ENCODE measurements around the gene ITGA1. TPM values are rescaled to one million over a fixed set of nuclear protein-coding genes. Genes with fewer than 3 reads are reported as not detected.
A peak's percentile ranks its signal among the peaks of the same experiment; 100 is the strongest.

ITGA1 gene
- total and polyA plus RNA-seq, 11 donors, result 5.5 to 52.0 (median 23.3) TPM

DNA sequence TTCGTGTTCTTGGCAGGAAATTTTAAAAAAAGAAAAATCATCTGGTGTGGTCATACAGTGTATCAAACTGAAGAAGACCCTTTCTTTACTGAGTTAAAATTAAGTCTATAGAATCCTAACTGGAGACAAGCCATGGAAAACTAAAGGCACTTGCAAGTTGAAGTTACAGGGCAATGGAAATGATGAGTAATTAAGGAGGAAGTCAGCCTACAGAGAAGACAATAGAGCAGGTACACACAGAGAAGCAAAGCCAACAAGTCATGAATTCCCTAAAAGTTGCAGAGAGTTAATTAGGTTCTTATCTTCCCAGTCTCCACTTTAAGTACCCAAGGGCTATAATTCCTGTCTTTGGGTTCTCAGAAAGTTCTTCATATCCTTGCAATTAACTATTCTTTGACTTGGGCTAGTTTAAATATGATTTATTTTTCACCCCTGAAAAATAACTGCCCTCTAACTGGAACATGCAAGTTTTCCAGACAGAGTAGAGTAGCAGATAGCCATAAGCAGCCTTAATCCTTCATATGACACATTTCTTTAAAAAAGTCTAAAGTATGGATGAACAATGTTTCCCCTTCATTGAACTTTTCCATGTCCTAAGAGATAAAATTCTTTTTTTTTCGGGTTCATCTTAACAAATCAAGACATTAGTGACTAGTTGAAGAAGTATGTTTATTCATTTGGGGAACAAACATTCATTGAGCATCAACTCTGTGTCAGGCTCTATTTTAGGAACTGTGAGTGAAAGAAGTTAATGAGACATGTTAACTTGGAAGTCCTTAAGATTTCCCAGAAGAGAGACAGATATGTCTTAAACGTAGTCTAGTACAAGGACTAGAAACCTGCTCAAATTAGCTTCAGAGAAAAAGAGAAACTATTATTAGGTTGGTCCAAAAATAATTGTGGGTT, 196.3 kb downstream of the ITGA1 start:
- H3K4me3 ChIP-seq, result no peak overlapping the region
- intact Hi-C loops (cut with DNase I), result loop anchor here in 1 of 10 donors (10.0 kb wide), 1 partner anchor 51 kb away; no protein-coding TSS in a partner anchor
- ATAC-seq (no peak), DNase-seq (no peak)
- no peaks in the 10 kb centered on the region for H3K36me3 ChIP-seq
- peaks cover 0 to 9% (median 5%) of the 10 kb centered on the region in 12 donors for H3K4me1 ChIP-seq
- H3K27me3 ChIP-seq, result peaks cover 0 to 4% (median 0%) of the 10 kb centered on the region in 9 donors
- peak overlapping the region in 1 of 12 donors; percentile 24 for H3K27ac ChIP-seq
- no peaks in the 10 kb centered on the region for H3K9me3 ChIP-seq
- 39 to 55% (median 44%) methylated on average over 3 of the region's 3 CpGs for WGBS, 4 donors
- TF ChIP-seq, protein P1, sequence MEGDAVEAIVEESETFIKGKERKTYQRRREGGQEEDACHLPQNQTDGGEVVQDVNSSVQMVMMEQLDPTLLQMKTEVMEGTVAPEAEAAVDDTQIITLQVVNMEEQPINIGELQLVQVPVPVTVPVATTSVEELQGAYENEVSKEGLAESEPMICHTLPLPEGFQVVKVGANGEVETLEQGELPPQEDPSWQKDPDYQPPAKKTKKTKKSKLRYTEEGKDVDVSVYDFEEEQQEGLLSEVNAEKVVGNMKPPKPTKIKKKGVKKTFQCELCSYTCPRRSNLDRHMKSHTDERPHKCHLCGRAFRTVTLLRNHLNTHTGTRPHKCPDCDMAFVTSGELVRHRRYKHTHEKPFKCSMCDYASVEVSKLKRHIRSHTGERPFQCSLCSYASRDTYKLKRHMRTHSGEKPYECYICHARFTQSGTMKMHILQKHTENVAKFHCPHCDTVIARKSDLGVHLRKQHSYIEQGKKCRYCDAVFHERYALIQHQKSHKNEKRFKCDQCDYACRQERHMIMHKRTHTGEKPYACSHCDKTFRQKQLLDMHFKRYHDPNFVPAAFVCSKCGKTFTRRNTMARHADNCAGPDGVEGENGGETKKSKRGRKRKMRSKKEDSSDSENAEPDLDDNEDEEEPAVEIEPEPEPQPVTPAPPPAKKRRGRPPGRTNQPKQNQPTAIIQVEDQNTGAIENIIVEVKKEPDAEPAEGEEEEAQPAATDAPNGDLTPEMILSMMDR (IDR thresholded peaks at IDR 0.05), result no peak
- no peak for TF ChIP-seq POLR2A (IDR thresholded peaks at IDR 0.05)

DNA sequence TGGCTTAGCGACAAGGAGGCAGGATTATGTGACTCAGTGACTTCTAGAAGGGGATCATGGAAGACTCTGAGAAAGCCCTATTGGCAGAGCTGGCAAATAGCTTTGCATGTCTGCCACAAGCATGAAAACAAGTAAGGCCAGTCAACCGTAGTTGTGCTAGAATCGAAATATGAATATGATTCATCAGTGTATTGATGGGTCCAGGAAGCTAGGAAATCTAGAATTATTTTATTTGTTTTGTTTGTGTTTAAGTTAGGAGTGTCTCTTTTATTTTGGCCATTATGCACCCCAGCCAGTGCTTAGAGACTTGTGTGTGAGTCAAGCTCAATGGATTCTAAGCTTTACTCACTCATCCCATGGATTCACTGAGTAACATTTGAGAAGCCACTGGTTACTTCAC, 197.6 kb downstream of the ITGA1 start:
- 94 to 97% (median 94%) methylated on average over 3 of the region's 3 CpGs for WGBS, 4 donors
- Histone ChIP-seq H3K4me1 (peaks cover 0 to 16% (median 10%) of the 10 kb centered on the region in 12 donors), H3K9me3 (no peaks in the 10 kb centered on the region), H3K27ac (no peak overlapping the region), H3K27me3 (peaks cover 0 to 9% (median 0%) of the 10 kb centered on the region in 9 donors), H3K36me3 (no peaks in the 10 kb centered on the region), H3K4me3 (no peak overlapping the region)
- intact Hi-C loops (cut with DNase I), result loop anchor here in 2 of 10 donors (5.0 to 10.0 kb wide), 2 partner anchors 42 to 49 kb away; no protein-coding TSS in a partner anchor
- no peak for ATAC-seq
- DNase-seq, result no peak
- TF ChIP-seq, protein P1 (IDR thresholded peaks at IDR 0.05), result no peak

DNA sequence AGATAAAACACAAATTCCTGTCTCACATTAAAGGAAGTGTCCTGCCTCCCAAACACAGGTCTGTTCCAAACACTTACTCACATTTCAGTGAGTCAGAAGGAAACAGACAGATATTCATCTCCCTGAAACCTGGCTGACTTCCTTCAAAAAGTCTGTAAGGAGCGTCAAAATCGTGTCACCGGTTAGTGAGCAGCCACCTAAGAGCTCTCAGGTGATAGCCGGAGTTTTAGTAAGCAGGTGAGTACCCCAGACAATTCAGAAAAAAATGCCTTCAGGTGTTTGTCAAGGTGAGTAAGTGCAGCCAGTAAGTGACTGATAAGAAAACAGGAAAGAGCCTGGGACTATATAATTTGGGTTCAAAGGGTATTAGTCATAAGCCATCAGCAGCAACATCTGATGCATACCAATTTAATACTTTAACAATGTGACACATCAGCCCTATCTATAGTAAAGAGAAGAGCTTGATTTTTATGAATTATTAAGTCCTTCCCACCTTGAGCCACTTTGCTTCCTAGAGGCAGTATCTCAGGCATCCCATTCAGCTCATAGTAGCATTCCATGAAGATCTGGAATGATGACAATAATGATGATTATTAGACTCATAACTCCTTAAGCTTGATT, 200.1 kb downstream of the ITGA1 start:
- no peak for TF ChIP-seq POLR2A (IDR thresholded peaks at IDR 0.05)
- TF ChIP-seq, protein P1 (IDR thresholded peaks at IDR 0.05), result no peak
- ATAC-seq (peak in 2 of 4 donors; percentile 21 to 23), DNase-seq (no peak)
- no peaks in the 10 kb centered on the region for H3K9me3 ChIP-seq
- H3K36me3 ChIP-seq, result no peaks in the 10 kb centered on the region
- intact Hi-C loops (cut with DNase I), result loop anchor here in 2 of 10 donors (5.0 to 10.0 kb wide), 2 partner anchors 39 to 47 kb away; no protein-coding TSS in a partner anchor
- H3K27me3 ChIP-seq, result peaks cover 0 to 9% (median 0%) of the 10 kb centered on the region in 9 donors
- peaks cover 0 to 22% (median 10%) of the 10 kb centered on the region in 12 donors for H3K4me1 ChIP-seq
- 68 to 75% (median 70%) methylated on average over 4 of the region's 4 CpGs for WGBS, 4 donors
- H3K27ac ChIP-seq, result peak overlapping the region in 2 of 12 donors; percentile 21 to 45
- no peak overlapping the region for H3K4me3 ChIP-seq
